GM18517 (cell line): ENCODE data around the gene PHF21A.
"Not testable (repeated sequence)": the region's sequence is repeated elsewhere in the genome, so short reads cannot be mapped to it uniquely, and the experiment has no call there.

ENCODE experiments used
- ATAC-seq: cut with Tn5 transposase; IDR thresholded peaks from one replicate; pipeline ENCODE4 v1.9.1; 2021; ENCODE audit warnings: mild to moderate bottlenecking, moderate library complexity; ENCODE audit not compliant: unreplicated experiment

Gene PHF21A

GRCh38 chr11:46039990-46040389 is 81.3 kb downstream of the PHF21A start:
- no peak for ATAC-seq

GRCh38 chr11:46038529-46038928 is 82.7 kb downstream of the PHF21A start:
- ATAC-seq, result no peak

GRCh38 chr11:46036969-46037368 is 84.3 kb downstream of the PHF21A start:
- no peak for ATAC-seq

DNA sequence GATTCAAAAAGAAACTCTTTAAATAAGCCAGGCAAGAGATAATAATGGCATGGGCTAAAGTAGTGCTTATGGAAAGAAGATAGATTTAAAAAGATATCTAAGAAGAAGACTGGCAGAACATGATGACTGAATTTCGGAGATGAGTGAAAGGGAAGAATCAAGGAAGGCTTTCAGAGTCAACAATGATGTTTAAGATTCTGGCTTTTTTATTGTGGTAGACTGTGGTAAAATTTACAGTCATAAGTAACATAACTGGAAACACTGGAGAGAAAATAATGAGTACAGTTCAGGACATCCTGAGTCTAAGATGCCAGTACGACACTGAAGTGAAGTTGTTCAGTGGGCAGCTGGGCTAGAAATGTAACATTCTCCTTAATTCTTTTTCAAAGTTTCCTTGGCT is 85.2 kb downstream of the PHF21A start:
- no peak for ATAC-seq

- ATAC-seq, result no peak
Observed at GRCh38 chr11:46034041-46034440, 87.2 kb downstream of the PHF21A start.

GRCh38 chr11:46026606-46027293 is 94.5 kb downstream of the PHF21A start:
- ATAC-seq, result no peak

DNA sequence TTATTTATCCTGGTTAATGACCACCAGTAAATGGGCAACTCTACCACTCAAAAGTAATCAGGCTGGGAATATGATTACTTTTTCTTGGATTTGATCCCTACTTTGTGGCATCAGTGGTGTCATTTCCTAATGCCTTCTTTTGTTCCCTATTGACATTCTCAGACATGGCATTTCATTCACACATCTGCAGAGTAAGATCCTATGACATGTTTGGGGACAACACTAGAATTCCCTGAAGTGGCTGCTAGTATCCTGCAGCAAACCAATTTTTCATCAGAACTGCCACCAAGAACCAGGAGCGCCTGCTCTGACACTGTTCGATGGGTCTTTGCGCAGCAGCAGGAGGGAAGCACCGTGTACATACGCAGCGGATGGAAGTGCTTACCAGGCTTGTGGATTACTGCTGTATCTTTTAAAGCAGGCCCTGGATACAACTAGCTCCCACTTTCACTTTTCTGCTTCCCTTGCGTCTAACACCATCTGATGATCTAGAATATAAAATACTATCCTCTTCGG is 101.1 kb downstream of the PHF21A start:
- ATAC-seq, result no peak

- ATAC-seq, result no peak
Observed at GRCh38 chr11:46018651-46019050, 102.6 kb downstream of the PHF21A start.

DNA sequence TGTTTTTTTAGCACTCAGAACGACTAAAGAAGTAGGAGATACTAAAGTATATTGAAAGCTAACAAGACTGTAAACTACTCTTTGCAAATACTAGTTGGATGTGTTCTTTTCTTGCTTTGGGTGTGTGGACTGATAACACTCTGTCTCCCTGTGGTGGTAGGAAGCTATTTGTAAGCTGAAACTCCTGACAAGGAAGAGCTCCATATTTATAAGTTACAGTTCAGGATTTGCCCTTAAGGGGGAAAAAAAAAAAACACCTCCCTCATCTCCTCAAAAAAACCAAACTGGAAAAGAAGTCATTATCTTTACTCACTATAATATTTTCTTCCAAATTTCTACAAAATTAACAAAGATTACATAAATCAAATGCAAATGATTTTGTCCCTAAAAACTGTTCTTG is 103.9 kb downstream of the PHF21A start:
- no peak for ATAC-seq

DNA sequence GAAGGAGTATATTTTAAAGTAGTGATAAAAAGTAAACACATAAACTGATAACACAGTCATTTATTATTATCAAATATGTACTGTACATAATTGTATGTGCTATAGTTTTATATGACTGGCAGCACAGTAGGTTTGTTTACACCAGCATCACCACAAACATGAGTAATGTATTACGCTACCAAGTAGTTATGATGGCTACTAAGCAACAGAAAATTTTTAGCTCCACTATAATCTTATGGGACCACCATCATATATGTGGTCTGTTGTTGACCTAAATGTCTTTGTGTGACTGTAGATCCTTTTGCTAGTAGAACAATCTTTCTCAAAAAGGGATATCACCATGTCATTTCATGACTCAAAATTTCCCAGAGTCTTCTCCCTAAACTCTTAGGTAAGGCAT is 105.3 kb downstream of the PHF21A start:
- ATAC-seq, result no peak

- not testable (repeated sequence) for ATAC-seq
Observed at GRCh38 chr11:46014168-46014567, 107.1 kb downstream of the PHF21A start.

DNA sequence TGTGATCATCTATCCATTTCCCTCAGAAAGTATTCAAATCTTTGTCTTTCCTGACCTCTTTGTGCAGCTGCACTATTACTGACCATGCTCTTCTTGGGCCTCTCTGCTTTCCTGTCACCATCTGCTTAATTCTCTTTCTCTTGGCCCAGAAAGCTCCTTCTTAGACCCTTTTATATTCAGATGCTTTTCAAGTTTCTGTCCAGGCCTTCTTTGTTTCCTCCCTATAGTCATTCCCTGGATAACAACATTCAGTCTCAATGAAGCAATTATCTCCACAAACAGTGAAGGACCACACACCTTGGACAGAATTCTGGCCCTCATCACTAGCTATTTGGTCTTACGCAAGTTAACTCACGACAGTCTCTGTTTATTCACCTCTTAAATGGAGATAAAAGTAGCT is 109.1 kb downstream of the PHF21A start:
- no peak for ATAC-seq

- ATAC-seq, result no peak
Observed at GRCh38 chr11:46010100-46010499, 111.2 kb downstream of the PHF21A start.

DNA sequence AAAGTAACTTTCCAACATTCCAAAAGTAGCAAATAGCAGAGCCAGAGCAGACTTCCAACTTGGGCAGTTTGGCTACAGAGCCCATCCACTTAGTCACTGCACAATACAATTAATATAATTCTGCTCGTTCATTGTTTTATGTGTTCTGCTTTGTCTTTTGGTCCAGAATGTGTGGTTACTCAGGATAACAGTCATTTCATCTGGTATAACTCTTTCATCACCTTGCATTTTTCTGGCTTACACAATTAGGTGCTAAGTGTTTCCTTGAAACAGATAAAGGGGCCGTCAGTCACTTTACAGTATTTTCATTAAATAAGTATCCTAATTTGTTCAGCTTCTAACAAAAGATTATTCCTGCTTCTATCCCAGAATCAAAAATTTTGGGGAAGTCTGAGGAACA is 111.6 kb downstream of the PHF21A start:
- no peak for ATAC-seq

GRCh38 chr11:46006418-46007070 is 114.7 kb downstream of the PHF21A start:
- no peak for ATAC-seq

GRCh38 chr11:46003572-46003971 is 117.7 kb downstream of the PHF21A start:
- no peak for ATAC-seq

DNA sequence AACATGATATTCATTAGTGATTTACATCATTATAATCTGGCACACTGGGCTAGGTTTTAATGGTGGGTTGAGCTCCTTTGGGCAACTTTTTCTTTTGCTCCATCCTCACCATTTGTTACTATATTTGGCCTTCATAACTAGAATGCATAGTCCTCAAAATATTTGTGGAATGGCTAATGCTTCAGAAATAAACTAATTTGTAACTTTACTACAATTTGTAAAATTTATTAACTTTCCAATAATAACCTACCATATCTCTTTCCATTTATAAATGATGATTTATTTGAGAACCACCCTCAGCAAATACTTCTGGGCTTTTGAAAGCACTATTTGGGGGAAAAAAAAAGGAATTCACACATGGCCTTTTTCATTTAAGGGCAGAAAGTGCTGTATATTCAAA is 119.1 kb downstream of the PHF21A start:
- no peak for ATAC-seq

GRCh38 chr11:46001448-46001914 is 119.8 kb downstream of the PHF21A start:
- ATAC-seq, result no peak

- ATAC-seq, result no peak
Observed at GRCh38 chr11:45997599-45997998, 123.7 kb downstream of the PHF21A start.

DNA sequence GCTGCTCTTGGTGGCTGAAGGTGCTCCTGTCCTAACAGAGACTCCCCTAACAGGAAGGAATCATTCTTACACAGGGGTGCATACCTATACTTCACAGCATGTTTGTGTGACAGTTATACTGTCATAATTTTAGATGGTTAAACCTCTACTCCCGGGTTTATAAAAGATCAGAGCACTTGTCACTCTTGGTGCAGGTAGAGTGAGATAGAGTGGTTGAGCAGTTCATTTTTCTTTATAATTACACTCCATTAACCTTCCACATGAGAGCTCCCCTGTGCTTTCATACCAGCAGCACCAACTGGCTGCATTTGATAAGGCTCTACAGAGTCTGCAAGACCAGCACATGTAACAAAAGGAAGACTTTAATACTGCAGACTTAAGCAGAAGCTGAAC is 125.9 kb downstream of the PHF21A start:
- ATAC-seq, result no peak

GRCh38 chr11:45994371-45995341 is 126.6 kb downstream of the PHF21A start:
- no peak for ATAC-seq
